ENCODE data around the gene PAPSS1.

PAPSS1 gene

DNA sequence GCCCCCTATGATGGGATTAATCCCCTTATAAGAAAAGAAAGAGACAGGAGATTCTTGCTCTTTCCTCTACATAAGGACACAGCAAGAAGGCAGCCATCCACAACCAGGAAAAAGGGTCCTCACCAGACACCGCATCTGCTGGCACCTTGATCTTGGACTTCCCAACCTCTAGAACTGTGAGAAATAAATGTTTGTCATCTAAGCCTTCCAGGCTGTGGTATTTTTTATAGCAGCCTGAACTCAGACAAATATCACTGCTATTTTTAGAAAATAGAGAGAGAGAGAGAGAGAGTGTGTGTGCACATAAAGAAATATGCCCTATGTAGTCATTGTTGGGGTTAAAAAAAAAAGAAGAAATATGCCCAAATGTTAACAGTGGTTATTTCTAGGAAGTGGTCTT, 104.2 kb downstream of the PAPSS1 start:
- TF ChIP-seq, protein P1, sequence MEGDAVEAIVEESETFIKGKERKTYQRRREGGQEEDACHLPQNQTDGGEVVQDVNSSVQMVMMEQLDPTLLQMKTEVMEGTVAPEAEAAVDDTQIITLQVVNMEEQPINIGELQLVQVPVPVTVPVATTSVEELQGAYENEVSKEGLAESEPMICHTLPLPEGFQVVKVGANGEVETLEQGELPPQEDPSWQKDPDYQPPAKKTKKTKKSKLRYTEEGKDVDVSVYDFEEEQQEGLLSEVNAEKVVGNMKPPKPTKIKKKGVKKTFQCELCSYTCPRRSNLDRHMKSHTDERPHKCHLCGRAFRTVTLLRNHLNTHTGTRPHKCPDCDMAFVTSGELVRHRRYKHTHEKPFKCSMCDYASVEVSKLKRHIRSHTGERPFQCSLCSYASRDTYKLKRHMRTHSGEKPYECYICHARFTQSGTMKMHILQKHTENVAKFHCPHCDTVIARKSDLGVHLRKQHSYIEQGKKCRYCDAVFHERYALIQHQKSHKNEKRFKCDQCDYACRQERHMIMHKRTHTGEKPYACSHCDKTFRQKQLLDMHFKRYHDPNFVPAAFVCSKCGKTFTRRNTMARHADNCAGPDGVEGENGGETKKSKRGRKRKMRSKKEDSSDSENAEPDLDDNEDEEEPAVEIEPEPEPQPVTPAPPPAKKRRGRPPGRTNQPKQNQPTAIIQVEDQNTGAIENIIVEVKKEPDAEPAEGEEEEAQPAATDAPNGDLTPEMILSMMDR (IDR thresholded peaks at IDR 0.05; ENCODE audit: insufficient read depth, missing control alignments), result no peak
- FAIRE-seq (no peak), DNase-seq (ENCODE audit: insufficient read length, low spot score) (no peak)

DNA sequence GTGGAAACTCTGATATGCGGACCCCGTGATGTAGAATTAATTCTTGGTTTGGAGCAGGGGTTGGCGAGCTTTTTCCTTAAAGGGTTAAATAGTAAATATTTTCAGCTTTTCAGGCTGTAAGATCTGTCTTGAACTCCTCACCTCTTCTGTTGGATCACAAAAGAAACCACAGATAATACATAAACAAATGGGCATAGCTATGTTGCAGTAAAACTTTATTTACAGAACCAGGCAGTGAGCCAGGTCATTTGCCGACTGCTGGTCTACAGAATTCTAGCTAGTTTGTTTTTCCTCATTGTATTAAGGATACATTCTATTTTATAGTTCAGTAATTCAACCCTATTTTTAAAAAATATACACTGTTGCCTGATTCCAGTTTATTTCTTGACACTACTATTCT, 116.6 kb downstream of the PAPSS1 start:
- TF ChIP-seq, protein P1 (IDR thresholded peaks at IDR 0.05; ENCODE audit: insufficient read depth, missing control alignments), result no peak
- DNase-seq (ENCODE audit: insufficient read length, low spot score), result no peak
- FAIRE-seq, result no peak

DNA sequence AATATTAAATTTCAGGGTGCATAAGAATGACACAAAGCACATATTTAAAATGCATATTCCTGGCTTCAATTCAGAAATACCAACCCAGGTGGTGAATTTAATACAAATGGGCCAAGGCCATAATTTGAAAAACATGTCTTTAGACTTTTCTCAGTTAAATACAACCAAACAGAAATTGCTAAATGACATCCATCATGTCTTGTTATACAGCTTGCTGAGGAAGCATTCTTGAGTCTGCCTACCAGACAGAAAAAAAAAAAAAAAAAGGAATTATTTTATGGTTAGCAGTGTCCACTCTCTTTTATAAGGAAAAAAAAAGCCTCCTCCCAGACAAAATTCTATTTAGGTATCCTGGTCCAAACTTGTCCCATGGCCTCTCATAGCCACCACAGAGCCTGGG, 119.1 kb downstream of the PAPSS1 start:
- TF ChIP-seq, protein P1 (IDR thresholded peaks at IDR 0.05; ENCODE audit: insufficient read depth, missing control alignments), result no peak
- no peak for FAIRE-seq
- DNase-seq (ENCODE audit: insufficient read length, low spot score), result no peak

DNA sequence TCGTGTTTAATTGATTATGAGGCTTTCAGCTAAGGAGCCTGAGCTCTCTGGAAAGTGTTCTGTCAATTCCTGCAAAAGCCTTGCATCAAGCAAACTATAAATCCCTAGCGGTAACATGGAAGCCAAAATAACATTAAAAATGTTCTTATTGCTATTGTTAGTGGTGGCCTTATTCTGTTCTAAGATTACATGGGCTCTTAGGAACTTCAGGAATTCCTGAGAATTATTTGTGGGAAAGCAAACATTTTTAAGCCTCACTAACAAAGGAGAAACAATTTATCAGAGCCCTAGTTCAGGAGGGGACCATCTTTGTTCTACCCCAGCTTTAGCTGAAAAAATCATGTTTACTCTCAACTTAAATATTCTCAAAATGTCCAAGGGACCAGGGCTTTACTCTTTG, 119.6 kb downstream of the PAPSS1 start:
- DNase-seq (ENCODE audit: insufficient read length, low spot score) (no peak), FAIRE-seq (no peak)
- TF ChIP-seq, protein P1 (IDR thresholded peaks at IDR 0.05; ENCODE audit: insufficient read depth, missing control alignments), result no peak

DNA sequence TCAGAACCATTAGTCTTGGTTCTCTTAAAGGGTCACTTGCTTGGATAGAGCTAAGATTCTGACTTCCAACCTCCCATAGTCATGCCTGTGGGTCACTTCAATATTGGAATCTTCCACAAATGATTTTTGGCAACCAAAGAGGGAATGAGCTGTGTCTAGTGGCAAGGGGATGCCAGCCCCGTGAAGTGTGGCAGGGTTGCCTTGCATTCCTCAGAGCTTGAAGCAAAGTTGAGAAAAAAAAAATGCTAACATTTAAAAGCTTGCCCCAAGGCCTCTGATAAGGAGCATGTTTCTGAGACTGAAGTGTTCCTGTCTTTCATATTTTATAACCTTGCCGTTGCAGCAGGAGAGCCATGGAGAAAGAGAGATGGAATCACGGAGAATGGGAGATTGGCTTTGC, 120.2 kb downstream of the PAPSS1 start:
- TF ChIP-seq, protein P1 (IDR thresholded peaks at IDR 0.05; ENCODE audit: insufficient read depth, missing control alignments), result no peak
- DNase-seq (ENCODE audit: insufficient read length, low spot score) (no peak), FAIRE-seq (no peak)

DNA sequence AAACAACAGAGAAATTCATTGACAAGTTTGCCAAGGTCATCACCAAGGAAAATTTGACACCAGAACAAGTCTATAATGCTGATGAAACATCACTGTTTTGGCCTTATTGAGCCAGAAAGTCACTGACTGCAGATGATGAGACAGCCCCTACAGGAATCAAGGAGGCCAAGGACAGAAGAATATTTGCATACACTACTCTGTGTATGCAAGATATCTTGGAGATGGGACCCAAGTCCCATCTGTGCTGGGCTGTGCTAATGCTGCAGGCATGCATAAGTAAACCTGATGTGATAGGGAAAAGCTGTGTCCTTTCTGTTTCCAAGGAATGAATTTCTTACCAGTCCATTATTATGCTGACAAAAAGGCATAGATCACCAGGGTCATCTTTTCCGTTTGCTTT, 126.8 kb downstream of the PAPSS1 start:
- no peak for DNase-seq (ENCODE audit: insufficient read length, low spot score)
- TF ChIP-seq, protein P1 (IDR thresholded peaks at IDR 0.05; ENCODE audit: insufficient read depth, missing control alignments), result no peak
- no peak for FAIRE-seq

DNA sequence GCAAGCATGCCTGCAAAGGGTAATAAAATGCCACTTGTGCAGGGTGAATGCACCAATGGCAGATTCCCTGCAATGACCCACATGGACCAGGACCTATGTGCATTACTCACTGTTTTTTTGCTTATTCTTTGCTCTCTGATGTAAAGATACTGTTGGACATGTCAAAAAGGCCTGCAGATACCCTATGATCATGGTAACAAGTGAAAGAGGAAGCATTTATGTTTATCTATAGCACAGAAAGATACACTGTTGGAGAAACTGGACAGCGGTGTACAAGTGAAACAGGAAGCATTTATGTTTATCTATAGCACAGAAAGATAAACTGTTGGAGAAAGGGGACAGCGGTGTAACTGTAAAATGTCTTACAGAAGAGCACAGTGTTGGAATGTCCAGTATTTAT, 127.5 kb downstream of the PAPSS1 start:
- TF ChIP-seq, protein P1 (IDR thresholded peaks at IDR 0.05; ENCODE audit: insufficient read depth, missing control alignments), result no peak
- FAIRE-seq (no peak), DNase-seq (ENCODE audit: insufficient read length, low spot score) (no peak)

All from D721Med (cell line).